IPS DF 19.7 (cell line): Measurements from ENCODE around the gene TKFC.
"Not testable (repeated sequence)": the region's sequence is repeated elsewhere in the genome, so short reads cannot be mapped to it uniquely, and the experiment has no call there.

Experiments
- DNase-seq: peaks from one replicate; pipeline ENCODE4 v3.0.0-alpha.2; 2013; ENCODE audit warnings: low read depth, low spot score

TKFC gene

GRCh38 chr11:61368646-61369045 lies 35.6 kb downstream of the TKFC start:
- DNase-seq = no peak

- DNase-seq = no peak
Measured at GRCh38 chr11:61369372-61370348, 36.6 kb downstream of the TKFC start.

DNA sequence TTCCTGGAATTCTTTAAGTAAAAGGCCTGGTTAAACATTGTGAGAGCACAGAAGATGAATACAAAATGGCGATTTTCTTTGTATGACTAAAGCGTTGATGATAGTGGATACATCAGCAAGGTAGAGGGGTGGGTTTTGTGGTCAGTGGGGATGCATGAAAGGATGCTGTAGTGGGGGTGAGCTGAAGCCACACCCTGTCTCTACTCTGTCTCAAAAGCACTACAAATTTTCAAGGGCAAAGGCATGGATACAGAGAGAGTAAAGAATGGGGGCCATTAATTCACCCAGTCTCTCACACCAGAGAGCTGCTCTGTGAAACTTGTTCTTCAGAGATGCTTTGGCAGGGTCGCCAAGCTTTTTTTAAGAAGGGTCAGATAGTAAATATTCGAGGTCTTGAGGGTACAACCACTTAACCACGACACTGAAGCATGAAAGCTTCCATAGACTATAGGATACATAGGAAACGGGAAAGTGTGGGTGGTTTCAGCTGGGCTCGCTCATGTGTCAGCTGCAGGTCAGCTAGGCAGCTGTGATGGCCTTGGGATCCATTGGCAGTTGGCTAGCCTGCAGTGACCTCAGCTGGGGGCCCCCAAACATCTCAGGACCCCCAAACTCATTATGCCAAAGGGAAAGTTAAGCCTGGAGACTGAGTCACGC lies 37.4 kb downstream of the TKFC start:
- DNase-seq = no peak

DNA sequence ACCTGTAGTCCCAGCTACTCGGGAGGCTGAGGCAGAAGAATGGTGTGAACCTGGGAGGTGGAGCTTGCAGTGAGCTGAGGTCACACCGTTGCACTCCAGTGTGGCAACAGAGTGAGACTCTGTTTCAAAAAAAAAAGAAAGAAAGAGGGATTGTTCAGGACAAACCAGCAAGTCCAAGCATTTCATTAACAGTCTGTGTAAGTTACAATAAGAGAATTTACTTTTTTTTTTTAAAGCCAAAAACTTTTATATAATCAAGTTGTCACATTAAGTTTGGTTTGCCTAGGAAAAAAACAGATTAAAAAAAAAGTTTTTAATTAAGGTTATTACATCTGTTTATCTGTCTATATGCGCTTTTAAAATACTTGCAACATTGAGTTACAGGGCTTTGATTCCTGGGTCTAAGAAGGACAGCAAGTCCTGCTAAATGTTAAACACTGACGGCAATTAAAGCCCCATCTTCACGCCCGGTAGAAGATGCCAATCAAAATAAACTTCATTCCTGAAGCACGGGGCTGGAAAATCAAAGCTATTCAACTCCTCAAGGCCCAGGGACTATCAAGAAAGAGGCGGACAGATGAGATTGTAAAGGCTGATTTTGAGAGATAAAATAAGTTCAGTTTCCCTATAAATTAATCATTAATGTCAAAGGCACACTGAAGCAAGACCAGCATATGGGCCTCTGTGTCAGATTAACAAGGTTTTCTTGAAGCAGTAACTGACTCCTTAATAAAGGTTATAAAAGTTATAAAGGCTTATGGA lies 39.8 kb downstream of the TKFC start:
- DNase-seq = no peak

GRCh38 chr11:61375761-61376108 lies 42.7 kb downstream of the TKFC start:
- no peak for DNase-seq

GRCh38 chr11:61377461-61378160 lies 44.6 kb downstream of the TKFC start:
- DNase-seq = no peak

DNA sequence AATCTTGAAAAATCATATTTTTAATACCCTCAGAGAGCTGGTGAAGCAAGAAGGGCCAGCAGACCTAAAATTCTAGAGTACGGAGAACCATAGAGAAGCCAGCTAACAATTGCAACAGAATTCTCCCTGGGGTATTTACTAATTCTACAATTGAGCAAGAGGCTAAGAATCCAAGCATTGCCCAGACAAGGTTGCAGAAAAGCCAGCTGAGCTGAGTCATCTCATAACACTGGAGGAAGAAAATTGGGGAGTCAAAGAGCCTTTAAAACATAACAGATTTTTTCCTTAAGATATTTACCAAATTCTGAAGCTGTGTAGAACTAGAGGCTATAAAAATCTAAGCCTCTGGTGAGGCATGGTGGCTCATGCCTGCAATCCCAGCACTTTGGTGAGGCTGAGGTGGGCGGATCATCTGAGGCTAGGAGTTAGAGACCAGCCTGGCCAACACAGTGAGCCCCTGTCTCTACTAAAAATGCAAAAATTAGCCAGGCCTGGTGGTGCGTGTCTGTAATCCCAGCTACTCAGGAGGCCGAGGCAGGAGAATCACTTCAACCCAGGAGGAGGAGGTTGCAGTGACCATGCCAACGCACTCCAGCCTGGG lies 45.8 kb downstream of the TKFC start:
- DNase-seq = no peak

DNA sequence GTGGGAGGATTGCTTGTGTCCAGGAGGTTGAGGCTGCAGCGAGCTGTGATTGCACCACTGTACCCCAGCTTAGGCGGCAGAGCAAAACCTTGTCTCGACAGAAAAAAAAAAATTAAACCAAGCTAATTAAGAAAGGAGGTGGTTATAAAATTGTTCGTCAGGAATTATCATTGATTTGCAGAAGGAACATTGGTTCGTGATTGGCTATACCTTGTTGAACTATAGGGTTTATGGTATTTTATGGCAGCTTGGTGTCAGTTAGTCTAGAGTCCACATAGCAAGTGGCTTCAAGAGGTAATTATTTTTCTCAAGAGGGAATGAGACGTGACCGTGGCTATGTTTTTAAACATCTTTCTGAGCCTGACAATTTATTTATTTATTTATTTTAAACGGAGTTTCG lies 47.9 kb downstream of the TKFC start:
- DNase-seq = no peak

GRCh38 chr11:61383859-61384258 lies 50.8 kb downstream of the TKFC start:
- not testable (repeated sequence) for DNase-seq

DNA sequence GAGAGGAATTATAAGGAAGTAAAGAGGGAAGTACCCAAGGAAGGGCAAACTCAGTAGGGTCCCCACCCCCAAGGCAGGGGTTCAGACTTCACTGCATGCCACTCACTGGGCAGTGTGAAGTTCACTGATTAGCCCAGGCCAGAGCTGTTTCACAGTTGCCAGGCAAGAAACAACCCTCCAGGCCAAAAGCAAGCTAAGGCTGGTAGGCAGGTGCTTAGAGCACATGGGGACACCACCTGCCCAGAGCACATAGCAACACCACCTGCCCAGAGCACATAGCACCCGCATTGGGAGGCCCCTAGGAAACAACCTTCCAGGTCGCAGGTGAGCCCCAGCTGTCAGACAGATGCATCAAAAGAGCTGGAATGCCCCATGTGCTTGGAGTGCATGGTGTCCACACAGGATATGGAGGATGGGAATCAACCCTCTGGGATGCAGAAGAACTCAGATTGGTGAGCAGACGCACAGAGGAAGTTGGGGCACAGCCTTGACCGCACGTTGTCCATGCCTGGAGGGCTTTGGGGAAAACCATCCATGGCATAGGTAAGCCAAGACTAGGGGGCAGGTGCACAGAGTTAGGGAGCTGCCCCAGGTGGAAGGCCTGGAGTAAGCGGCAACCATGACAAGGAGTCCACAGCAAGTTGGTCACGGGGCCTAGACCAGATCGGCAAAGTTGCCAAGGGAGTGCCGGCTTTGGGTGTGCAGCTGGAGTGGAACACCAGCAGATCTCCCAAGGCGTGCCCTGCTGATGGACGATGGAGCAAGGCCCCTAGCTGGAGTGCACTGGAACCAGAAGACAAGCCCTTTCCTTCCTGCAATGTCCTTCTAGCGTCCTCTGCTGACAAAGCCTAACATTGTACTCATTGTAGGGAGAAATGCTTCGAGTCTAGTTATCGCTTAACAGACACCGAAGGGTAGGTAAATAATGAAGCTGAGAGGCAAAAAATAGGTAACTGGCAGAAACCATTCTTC lies 51.5 kb downstream of the TKFC start:
- no peak for DNase-seq

DNA sequence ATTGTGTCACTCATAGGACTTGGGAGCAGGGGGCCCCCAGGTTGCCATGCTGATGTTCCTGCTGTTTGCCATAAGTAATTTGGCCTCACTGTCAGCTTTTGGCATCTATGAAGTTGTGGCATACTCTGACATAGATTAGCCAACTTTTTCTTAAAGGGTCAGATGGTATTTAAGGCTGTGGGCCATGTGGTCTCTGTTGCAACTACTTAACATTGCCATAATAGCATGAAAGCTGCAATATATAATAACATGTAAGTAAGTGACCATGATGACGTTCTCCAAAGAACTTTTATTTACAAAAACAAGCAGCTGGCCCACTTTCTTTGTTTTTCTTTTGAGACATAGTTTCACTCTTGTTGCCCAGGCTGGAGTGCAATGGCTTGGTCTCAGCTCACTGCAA lies 57.1 kb downstream of the TKFC start:
- DNase-seq = no peak

- DNase-seq = no peak
Measured at GRCh38 chr11:61392981-61393595, 60.1 kb downstream of the TKFC start.
